GM23338 (cell line): ENCODE results near the gene CEP350. TPM values are rescaled to one million over a fixed set of nuclear protein-coding genes. Genes with fewer than 3 reads are reported as not detected.

Experiments used
- ATAC-seq: fragments of 200-7000 bp; cut with Tn5 transposase; 3 replicates; pipeline ENCODE4 v1.9.1; 2020
- DNase-seq: peaks from one replicate; pipeline ENCODE4 v3.0.0-alpha.2; 2015; ENCODE audit warnings: low spot score
- H2AFZ ChIP-seq: fragments of 200-600 bp; sonication (generic); 2 replicates; pipeline ENCODE4 v1.8.0; 2016; ENCODE audit warnings: antibody characterized with exemption, mild to moderate bottlenecking, moderate library complexity
- H3F3A ChIP-seq: fragments of 200-600 bp; sonication (generic); replicated peaks from 2 replicates; pipeline ENCODE4 v1.8.0; 2017; ENCODE audit warnings: antibody characterized with exemption, mixed run types, low read depth
- H3K27ac ChIP-seq: fragments of 200-600 bp; sonication (generic); 2 replicates; pipeline ENCODE4 v1.6.1; 2016; ENCODE audit warnings: low read depth
- H3K27me3 ChIP-seq: fragments of 200-600 bp; sonication (generic); 2 replicates; pipeline ENCODE4 v1.8.0; 2016; ENCODE audit warnings: mild to moderate bottlenecking, mixed run types, moderate library complexity; ENCODE audit not compliant: insufficient read depth
- H3K36me3 ChIP-seq: fragments of 200-600 bp; sonication (generic); 2 replicates; pipeline ENCODE4 v1.8.0; 2016; ENCODE audit warnings: mild to moderate bottlenecking; ENCODE audit not compliant: insufficient read depth
- H3K4me1 ChIP-seq: fragments of 200-600 bp; sonication (generic); 2 replicates; pipeline ENCODE4 v1.8.0; 2016; ENCODE audit warnings: mild to moderate bottlenecking, moderate library complexity; ENCODE audit not compliant: insufficient read depth
- H3K4me2 ChIP-seq: fragments of 200-600 bp; sonication (generic); 2 replicates; pipeline ENCODE4 v1.7.1; 2017; ENCODE audit warnings: mixed run types
- H3K4me3 ChIP-seq: fragments of 200-600 bp; sonication (generic); 2 replicates; pipeline ENCODE4 v1.6.1; 2016; ENCODE audit warnings: mixed run types
- H3K79me2 ChIP-seq: fragments of 200-600 bp; sonication (generic); replicated peaks from 2 replicates; pipeline ENCODE4 v1.8.0; 2017; ENCODE audit warnings: mild to moderate bottlenecking; ENCODE audit not compliant: insufficient read depth
- H3K9me2 ChIP-seq: fragments of 200-600 bp; sonication (generic); 2 replicates; pipeline ENCODE4 v1.8.0; 2017; ENCODE audit not compliant: insufficient read depth
- H4K20me1 ChIP-seq: fragments of 200-600 bp; sonication (generic); replicated peaks from 2 replicates; pipeline ENCODE4 v1.8.0; 2017; ENCODE audit warnings: mild to moderate bottlenecking; ENCODE audit not compliant: insufficient read depth
- H3K27ac Mint-ChIP-seq: 2 replicates; pipeline ENCODE4 v1.8.0; 2020; ENCODE audit warnings: inconsistent platforms, mild to moderate bottlenecking, moderate library complexity, mixed read lengths
- H3K27me3 Mint-ChIP-seq: 3 replicates; pipeline ENCODE4 v1.8.0; 2022; ENCODE audit warnings: low read depth, mild to moderate bottlenecking, moderate library complexity, mixed read lengths, inconsistent platforms; ENCODE audit not compliant: insufficient read depth, poor library complexity
- H3K36me3 Mint-ChIP-seq: 3 replicates; pipeline ENCODE4 v1.8.0; 2021; ENCODE audit warnings: low read depth, mild to moderate bottlenecking, inconsistent platforms, moderate library complexity, mixed read lengths
- H3K4me1 Mint-ChIP-seq: 3 replicates; pipeline ENCODE4 v1.8.0; 2020; ENCODE audit warnings: mild to moderate bottlenecking, inconsistent platforms, mixed read lengths
- H3K4me3 Mint-ChIP-seq: 3 replicates; pipeline ENCODE4 v1.8.0; 2021; ENCODE audit warnings: moderate library complexity, mild to moderate bottlenecking, inconsistent platforms, mixed read lengths
- H3K9me3 Mint-ChIP-seq: 3 replicates; pipeline ENCODE4 v1.8.0; 2020; ENCODE audit warnings: moderate library complexity, mild to moderate bottlenecking, inconsistent platforms, mixed read lengths
- CREB1 ChIP-seq: fragments of 250-450 bp; sonication (Bioruptor Pico); IDR thresholded peaks from 2 replicates; pipeline ENCODE4 v1.5.0; 2020; ENCODE audit warnings: low read depth, mild to moderate bottlenecking, moderate library complexity
- CTCF ChIP-seq, 2 experiments: fragments of 200-600 bp in 1 of 2; sonication (generic) in 1 of 2; conservative IDR thresholded peaks; 2 replicates each; pipeline versions ENCODE4 v1.5.1 to v1.6.1; 2016 to 2017; ENCODE audit warnings: antibody characterized with exemption in 2 of 2, low read depth in 2 of 2, mild to moderate bottlenecking in 2 of 2, moderate library complexity in 1 of 2
- ETS1 ChIP-seq: IDR thresholded peaks from 2 replicates; pipeline ENCODE4 v1.6.1; 2016; ENCODE audit warnings: antibody characterized with exemption
- EZH2 ChIP-seq: fragments of 200-600 bp; sonication (generic); IDR thresholded peaks from one replicate; pipeline ENCODE4 v1.8.0; 2017; ENCODE audit warnings: antibody characterized with exemption, mild to moderate bottlenecking, low read depth; ENCODE audit not compliant: unreplicated experiment
- EZH2phosphoT487 ChIP-seq: fragments of 200-600 bp; sonication (generic); IDR thresholded peaks from one replicate; pipeline ENCODE4 v1.8.1; 2018; ENCODE audit warnings: antibody characterized with exemption; ENCODE audit not compliant: unreplicated experiment
- JUNB ChIP-seq: IDR thresholded peaks from one replicate; pipeline ENCODE4 v1.6.1; 2016; ENCODE audit warnings: antibody characterized with exemption; ENCODE audit not compliant: unreplicated experiment
- NANOG ChIP-seq: IDR thresholded peaks from 2 replicates; pipeline ENCODE4 v1.6.1; 2016; ENCODE audit warnings: antibody characterized with exemption, borderline replicate concordance
- POLR2AphosphoS5 ChIP-seq: IDR thresholded peaks from 2 replicates; pipeline ENCODE4 v1.6.1; 2016; ENCODE audit warnings: antibody characterized with exemption, low read depth
- REST ChIP-seq: IDR thresholded peaks from one replicate; pipeline ENCODE4 v1.6.1; 2018; ENCODE audit warnings: antibody characterized with exemption; ENCODE audit not compliant: unreplicated experiment
- STAT1 ChIP-seq: IDR thresholded peaks from one replicate; pipeline ENCODE4 v1.6.1; 2016; ENCODE audit warnings: antibody characterized with exemption; ENCODE audit not compliant: unreplicated experiment
- ZNF114 ChIP-seq: fragments of 250-450 bp; sonication (Bioruptor Pico); IDR thresholded peaks from 2 replicates; pipeline ENCODE4 v1.5.0; 2020; ENCODE audit warnings: mild to moderate bottlenecking, moderate library complexity
- ZNF331 ChIP-seq: fragments of 250-450 bp; sonication (Bioruptor Pico); IDR thresholded peaks from 2 replicates; pipeline ENCODE4 v1.5.0; 2020; ENCODE audit warnings: low read depth, mild to moderate bottlenecking, moderate library complexity
- ZNF462 ChIP-seq: fragments of 250-450 bp; sonication (Bioruptor Pico); IDR thresholded peaks from 2 replicates; pipeline ENCODE4 v1.5.0; 2020; ENCODE audit warnings: mild to moderate bottlenecking, moderate library complexity
- polyA plus RNA-seq: library from polyadenylated mRNA; unstranded; fragments of >200 nt; fragmentation: Nextera tagmentation; extraction: Ambion mirVana; gene quantifications from 2 replicates; pipeline ENCODE4 v1.2.1, GENCODE V29; 2016
- total RNA-seq: library from RNA; depleted of rRNA; stranded (reverse); fragments of >200 nt; shearing (Covaris generic); gene quantifications from 2 replicates; pipeline ENCODE4 v1.2.3, GENCODE V29; 2014

Gene CEP350
- total and polyA plus RNA-seq, 2 experiments from 2014 or later: 23.4 to 36.8 TPM

- no peaks in the 10 kb centered on the region for H3K9me2 ChIP-seq
- H3K4me1 Mint-ChIP-seq: peaks cover 13% of the 10 kb centered on the region
- ATAC-seq: no peak
- H3K27me3 ChIP-seq: peaks cover 30% of the 10 kb centered on the region
- no peak for TF ChIP-seq EZH2phosphoT487
- no peak for TF ChIP-seq ZNF462 (CRISPR knock-in tag)
- TF ChIP-seq CTCF (conservative IDR thresholded peaks at IDR 0.05; ENCODE audit: low read depth in 2 of 2): no peak
- TF ChIP-seq JUNB: no peak
- TF ChIP-seq ETS1: no peak
- TF ChIP-seq CREB1 (CRISPR knock-in tag): no peak
- no peak for TF ChIP-seq NANOG
- TF ChIP-seq ZNF114 (CRISPR knock-in tag): no peak
- TF ChIP-seq REST: no peak
- no peak for TF ChIP-seq STAT1
- no peak for TF ChIP-seq POLR2AphosphoS5
- no peak for TF ChIP-seq ZNF331
- TF ChIP-seq EZH2: no peak
- H2AFZ ChIP-seq: no peak overlapping the region
- H3K27ac Mint-ChIP-seq: no peak overlapping the region
- H3K4me3 ChIP-seq: no peak overlapping the region
- peaks cover 20% of the 10 kb centered on the region for H3K27me3 Mint-ChIP-seq
- no peaks in the 10 kb centered on the region for H3K36me3 ChIP-seq
- H3K79me2 ChIP-seq: peaks cover 11% of the 10 kb centered on the region
- DNase-seq: no peak
- H4K20me1 ChIP-seq: peaks cover 9% of the 10 kb centered on the region; the same call in 1 of the 2 replicates
- no peaks in the 10 kb centered on the region; the same call in 2 of the 3 replicates for H3K36me3 Mint-ChIP-seq
- no peaks in the 10 kb centered on the region for H3K9me3 Mint-ChIP-seq
- no peaks in the 10 kb centered on the region for H3F3A ChIP-seq
- H3K4me3 Mint-ChIP-seq: no peak overlapping the region
- peaks cover 12% of the 10 kb centered on the region for H3K4me1 ChIP-seq
- no peak overlapping the region for H3K4me2 ChIP-seq
- H3K27ac ChIP-seq: no peak overlapping the region
Measured at GRCh38 chr1:180151508-180151907, 196.9 kb downstream of the CEP350 start.
